CD14-positive monocyte (primary cell): ENCODE results near the gene CIB2. TPM values are rescaled to one million over a fixed set of nuclear protein-coding genes. Genes with fewer than 3 reads are reported as not detected.

Source experiments
- DNase-seq, 3 donors: peaks; one replicate each; pipeline ENCODE4 v3.0.0-alpha.2; 2011 to 2022
- H2AFZ ChIP-seq: 2 replicates; pipeline ENCODE4 v1.6.0; 2012; ENCODE audit warnings: mild to moderate bottlenecking, low read depth, low read length, inconsistent platforms; ENCODE audit not compliant: insufficient read depth, poor library complexity, severe bottlenecking
- H3K27ac ChIP-seq, 2 donors: 1 replicate in 1 of 2; 2 replicates in 1 of 2; pipeline ENCODE4 v1.5.1; 2012 to 2013; ENCODE audit warnings: low read length in 2 of 2, control low read depth in 1 of 2, inconsistent platforms in 1 of 2, low read depth in 1 of 2, mild to moderate bottlenecking in 1 of 2
- H3K27me3 ChIP-seq, 2 donors: one replicate each; pipeline versions ENCODE4 v1.6.0 to v1.6.1; 2011 to 2013; ENCODE audit warnings: low read length in 2 of 2; ENCODE audit not compliant: control insufficient read depth in 2 of 2, insufficient read depth in 2 of 2
- H3K36me3 ChIP-seq, 2 donors: replicated peaks in 1 of 2; 1 replicate in 1 of 2; 2 replicates in 1 of 2; pipeline versions ENCODE4 v1.5.1 to v1.6.1; 2012 to 2013; ENCODE audit warnings: low read length in 2 of 2, control low read depth in 1 of 2, inconsistent platforms in 1 of 2, mild to moderate bottlenecking in 1 of 2; ENCODE audit not compliant: insufficient read depth in 2 of 2, control insufficient read depth in 1 of 2
- H3K4me1 ChIP-seq, 2 donors: 1 replicate in 1 of 2; 2 replicates in 1 of 2; pipeline versions ENCODE4 v1.5.1 to v1.6.1; 2012 to 2013; ENCODE audit warnings: low read length in 2 of 2, control low read depth in 1 of 2, inconsistent platforms in 1 of 2, mild to moderate bottlenecking in 1 of 2, moderate library complexity in 1 of 2; ENCODE audit not compliant: insufficient read depth in 2 of 2, control insufficient read depth in 1 of 2
- H3K4me2 ChIP-seq: replicated peaks from 2 replicates; pipeline ENCODE3; 2012; ENCODE audit warnings: low read length, moderate library complexity, mild to moderate bottlenecking; ENCODE audit not compliant: poor library complexity, severe bottlenecking; ENCODE audit errors: extremely low read depth
- H3K4me3 ChIP-seq, 3 experiments: fragments of 200-600 bp in 1 of 3; sonication (generic) in 1 of 3; replicated peaks in 1 of 3; 1 replicate in 2 of 3; 2 replicates in 1 of 3; pipeline ENCODE4 v1.5.1; 2011 to 2013; ENCODE audit warnings: low read length in 3 of 3, mild to moderate bottlenecking in 3 of 3, control low read depth in 2 of 3, low read depth in 2 of 3, inconsistent platforms in 1 of 3, moderate library complexity in 1 of 3
- H3K79me2 ChIP-seq: 2 replicates; pipeline ENCODE4 v1.6.0; 2012; ENCODE audit warnings: mild to moderate bottlenecking, control low read depth, inconsistent platforms, low read length, moderate library complexity; ENCODE audit not compliant: insufficient read depth
- H3K9ac ChIP-seq: 2 replicates; pipeline ENCODE4 v1.6.0; 2017; ENCODE audit warnings: low read length, mild to moderate bottlenecking; ENCODE audit not compliant: insufficient read depth, poor library complexity, severe bottlenecking
- H3K9me3 ChIP-seq, 2 donors: replicated peaks in 1 of 2; 1 replicate in 1 of 2; 2 replicates in 1 of 2; pipeline versions ENCODE4 v1.5.1 to v1.6.1; 2012 to 2013; ENCODE audit warnings: low read length in 2 of 2, control low read depth in 1 of 2; ENCODE audit not compliant: control insufficient read depth in 1 of 2, insufficient read depth in 1 of 2
- H4K20me1 ChIP-seq: 2 replicates; pipeline ENCODE4 v1.6.0; 2012; ENCODE audit warnings: mild to moderate bottlenecking, low read length, control low read depth, moderate library complexity; ENCODE audit not compliant: insufficient read depth
- H3K27ac Mint-ChIP-seq, 7 donors: one replicate each; pipeline ENCODE4 v1.8.0; 2020; ENCODE audit warnings: mild to moderate bottlenecking in 7 of 7, mixed read lengths in 7 of 7, moderate library complexity in 6 of 7, inconsistent platforms in 2 of 7
- H3K27me3 Mint-ChIP-seq, 3 donors: one replicate each; pipeline ENCODE4 v1.8.0; 2021 to 2022; ENCODE audit warnings: low read depth in 3 of 3, mild to moderate bottlenecking in 3 of 3, mixed read lengths in 3 of 3, moderate library complexity in 3 of 3, inconsistent platforms in 1 of 3
- H3K36me3 Mint-ChIP-seq, 2 donors: one replicate each; pipeline ENCODE4 v1.8.0; 2020; ENCODE audit warnings: mixed read lengths in 2 of 2, inconsistent platforms in 1 of 2, mild to moderate bottlenecking in 1 of 2
- H3K4me1 Mint-ChIP-seq: one replicate; pipeline ENCODE4 v1.8.0; 2020; ENCODE audit warnings: mild to moderate bottlenecking, mixed read lengths
- H3K4me3 Mint-ChIP-seq, 2 donors: one replicate each; pipeline ENCODE4 v1.8.0; 2020; ENCODE audit warnings: mild to moderate bottlenecking in 2 of 2, mixed read lengths in 2 of 2, moderate library complexity in 1 of 2
- H3K9me3 Mint-ChIP-seq, 7 donors: one replicate each; pipeline ENCODE4 v1.8.0; 2020 to 2022; ENCODE audit warnings: mixed read lengths in 7 of 7, mild to moderate bottlenecking in 6 of 7, moderate library complexity in 6 of 7, inconsistent platforms in 2 of 7
- WGBS: methylation state at CpG from one replicate; pipeline ENCODE4 v1.1.5; 2013; ENCODE audit warnings: missing lambda C conversion rate; ENCODE audit not compliant: insufficient coverage; 5-methylcytosine and 5-hydroxymethylcytosine counted together
- intact Hi-C, 2 donors: fragments of 100-400 bp; cut with micrococcal nuclease; formaldehyde crosslinking; loops; one replicate each; pipeline versions ENCODE4 v1.15.0 to v1.15.1; 2023
- polyA plus RNA-seq, 3 donors: library from polyadenylated mRNA; depleted of rRNA in 1 of 3; unstranded in 2 of 3; stranded (reverse) in 1 of 3; fragments of 300-500 nt in 2 of 3; fragments of >200 nt in 1 of 3; fragmentation: Illumina TruSeq in 2 of 3; gene quantifications; 1 replicate in 2 of 3; 2 replicates in 1 of 3; pipeline ENCODE4 v1.2.3, GENCODE V29; 2012 to 2021
- TF ChIP-seq, protein P1 (sequence below): fragments of 200-600 bp; IDR thresholded peaks from one replicate; pipeline ENCODE4 v1.8.0; 2022; ENCODE audit warnings: antibody characterized with exemption, mild to moderate bottlenecking

CIB2 gene
- polyA plus RNA-seq, 3 donors, result 0.43 to 0.75 (median 0.51) TPM

DNA sequence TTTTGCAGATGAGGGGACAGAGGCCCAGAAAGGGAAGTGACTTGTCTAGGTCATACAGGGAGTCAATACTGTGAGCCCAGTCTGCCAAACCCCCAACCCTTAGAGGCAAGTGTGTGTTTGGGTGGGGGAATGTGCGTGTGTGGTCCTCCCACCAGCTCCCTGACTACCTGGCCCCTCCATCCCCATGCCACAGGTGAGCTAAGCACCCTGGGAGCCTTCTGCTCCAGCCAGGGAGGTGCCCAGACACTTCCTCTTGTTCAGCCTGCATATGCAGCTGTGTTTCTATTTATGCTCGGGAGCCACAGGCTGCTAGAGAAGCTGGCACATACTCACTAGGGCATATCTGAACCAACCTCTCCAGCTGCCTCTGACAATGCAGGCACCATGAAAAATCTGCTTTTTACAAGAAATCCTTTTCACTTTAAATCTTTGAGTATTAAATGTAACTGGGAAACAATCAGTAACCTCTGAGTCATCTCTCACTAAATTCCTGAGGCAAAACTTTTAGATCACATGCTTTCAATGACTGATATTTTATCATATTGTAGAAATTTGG lies 74.5 kb downstream of the CIB2 start:
- DNase-seq, result peak in 2 of 3 donors; percentile 30 to 35
- H3K4me1 ChIP-seq, result peaks cover 52 to 58% of the 10 kb centered on the region in 2 donors
- H3K79me2 ChIP-seq, result peaks cover 97% of the 10 kb centered on the region
- H3K9ac ChIP-seq, result peak overlapping the region; percentile 12
- peak overlapping the region; percentile 46 to 77 for H3K27ac ChIP-seq
- H3K36me3 ChIP-seq, result peaks cover 7 to 18% of the 10 kb centered on the region in 2 donors
- no peaks in the 10 kb centered on the region for H3K9me3 ChIP-seq
- Mint-ChIP-seq H3K27me3 (no peaks in the 10 kb centered on the region), H3K4me3 (no peak overlapping the region), H3K27ac (peak overlapping the region; percentile 55 to 84 (median 76)), H3K9me3 (no peaks in the 10 kb centered on the region), H3K4me1 (peaks cover 73% of the 10 kb centered on the region), H3K36me3 (peaks cover 16 to 21% of the 10 kb centered on the region in 2 donors)
- WGBS, result 0% methylated on average over 1 of the region's 2 CpGs
- no peak overlapping the region for H2AFZ ChIP-seq
- H3K4me3 ChIP-seq, result peak overlapping the region in 1 of 3 experiments; percentile 7
- peak overlapping the region; percentile 35 for H3K4me2 ChIP-seq
- no peaks in the 10 kb centered on the region for H3K27me3 ChIP-seq
- intact Hi-C loops, result no loop called here
- TF ChIP-seq, protein P1, sequence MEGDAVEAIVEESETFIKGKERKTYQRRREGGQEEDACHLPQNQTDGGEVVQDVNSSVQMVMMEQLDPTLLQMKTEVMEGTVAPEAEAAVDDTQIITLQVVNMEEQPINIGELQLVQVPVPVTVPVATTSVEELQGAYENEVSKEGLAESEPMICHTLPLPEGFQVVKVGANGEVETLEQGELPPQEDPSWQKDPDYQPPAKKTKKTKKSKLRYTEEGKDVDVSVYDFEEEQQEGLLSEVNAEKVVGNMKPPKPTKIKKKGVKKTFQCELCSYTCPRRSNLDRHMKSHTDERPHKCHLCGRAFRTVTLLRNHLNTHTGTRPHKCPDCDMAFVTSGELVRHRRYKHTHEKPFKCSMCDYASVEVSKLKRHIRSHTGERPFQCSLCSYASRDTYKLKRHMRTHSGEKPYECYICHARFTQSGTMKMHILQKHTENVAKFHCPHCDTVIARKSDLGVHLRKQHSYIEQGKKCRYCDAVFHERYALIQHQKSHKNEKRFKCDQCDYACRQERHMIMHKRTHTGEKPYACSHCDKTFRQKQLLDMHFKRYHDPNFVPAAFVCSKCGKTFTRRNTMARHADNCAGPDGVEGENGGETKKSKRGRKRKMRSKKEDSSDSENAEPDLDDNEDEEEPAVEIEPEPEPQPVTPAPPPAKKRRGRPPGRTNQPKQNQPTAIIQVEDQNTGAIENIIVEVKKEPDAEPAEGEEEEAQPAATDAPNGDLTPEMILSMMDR, result no peak
- peaks cover 83% of the 10 kb centered on the region for H4K20me1 ChIP-seq

DNA sequence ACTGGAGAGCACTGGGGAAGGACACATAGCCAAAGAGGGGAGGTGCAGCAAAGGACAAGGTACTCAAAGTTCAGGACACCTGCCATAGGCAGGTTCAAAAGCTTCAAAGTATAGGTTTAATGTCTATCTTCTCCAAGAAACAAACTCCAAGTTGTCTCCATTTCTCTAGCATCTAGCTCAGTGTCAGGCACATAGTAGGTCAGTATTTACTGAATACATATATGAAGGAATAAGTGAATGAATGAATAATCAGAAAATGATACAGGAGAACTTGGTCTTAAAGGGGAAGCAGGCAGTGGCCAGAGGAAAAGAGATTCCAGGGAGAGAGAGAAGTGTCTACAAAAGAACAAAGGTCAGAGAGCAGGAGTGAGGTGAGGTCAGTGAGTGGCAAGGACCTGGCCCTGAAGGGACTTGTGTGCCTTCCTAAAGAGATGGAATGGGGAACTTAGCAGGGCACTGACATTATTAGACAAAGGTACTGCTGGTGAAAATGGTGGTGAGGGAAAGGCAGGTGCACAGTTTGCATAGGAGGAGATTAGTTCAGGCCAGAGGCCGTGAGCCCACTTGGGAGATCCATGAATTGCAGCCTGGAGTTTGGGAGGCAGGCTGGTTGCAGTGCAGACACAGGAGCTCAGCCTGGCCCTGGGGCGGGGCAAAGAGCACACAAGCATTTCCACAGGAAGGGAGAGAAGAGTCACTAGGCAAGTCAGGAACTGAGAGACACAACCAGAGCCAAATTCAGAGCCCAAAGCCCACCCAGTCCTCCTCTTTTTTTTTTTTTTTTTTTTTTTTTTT lies 75.1 kb downstream of the CIB2 start:
- WGBS, result 0% methylated on average over 1 of the region's 2 CpGs
- no peak for DNase-seq
- Mint-ChIP-seq H3K4me1 (peaks cover 77% of the 10 kb centered on the region), H3K27me3 (no peaks in the 10 kb centered on the region), H3K4me3 (peak overlapping the region in 1 of 2 donors; percentile 46), H3K36me3 (peaks cover 23 to 25% of the 10 kb centered on the region in 2 donors), H3K27ac (peak overlapping the region; percentile 11 to 84 (median 76)), H3K9me3 (no peaks in the 10 kb centered on the region)
- Histone ChIP-seq H3K4me2 (peak overlapping the region; percentile 35), H3K79me2 (peaks cover 97% of the 10 kb centered on the region), H3K9ac (no peak overlapping the region), H3K4me1 (peaks cover 52 to 62% of the 10 kb centered on the region in 2 donors), H3K27ac (peak overlapping the region; percentile 46 to 77), H3K27me3 (no peaks in the 10 kb centered on the region), H3K4me3 (peak overlapping the region in 1 of 3 experiments; percentile 7), H3K36me3 (peaks cover 7 to 18% of the 10 kb centered on the region in 2 donors), H2AFZ (no peak overlapping the region), H3K9me3 (no peaks in the 10 kb centered on the region), H4K20me1 (peaks cover 89% of the 10 kb centered on the region)
- intact Hi-C loops, result no loop called here
- TF ChIP-seq, protein P1, result no peak
